Cardiac muscle cell (in vitro differentiated cells and primary cell): ENCODE results near the gene CYGB. TPM values are rescaled to one million over a fixed set of nuclear protein-coding genes. Genes with fewer than 3 reads are reported as not detected.

Experiments
- DNase-seq, 2 donors: peaks; one replicate each; pipeline versions ENCODE4 v3.0.0 to v3.0.0-alpha.2; 2010 to 2017; ENCODE audit warnings: low read depth in 1 of 2, low spot score in 1 of 2
- H3K27ac ChIP-seq: fragments of 200-600 bp; sonication (generic); 2 replicates; pipeline ENCODE4 v1.5.1; 2016
- H3K27me3 ChIP-seq: fragments of 200-600 bp; sonication (generic); 2 replicates; pipeline ENCODE4 v1.6.0; 2016; ENCODE audit warnings: control low read depth
- H3K36me3 ChIP-seq: fragments of 200-600 bp; sonication (generic); 2 replicates; pipeline ENCODE4 v1.5.1; 2016; ENCODE audit warnings: control low read depth
- H3K4me1 ChIP-seq: fragments of 200-600 bp; sonication (generic); 2 replicates; pipeline ENCODE4 v1.8.1; 2017; ENCODE audit warnings: low read depth, mild to moderate bottlenecking, mixed run types
- H3K4me3 ChIP-seq: fragments of 200-600 bp; sonication (generic); 2 replicates; pipeline ENCODE4 v1.5.1; 2016; ENCODE audit warnings: mild to moderate bottlenecking
- H3K9me3 ChIP-seq: fragments of 200-600 bp; sonication (generic); 2 replicates; pipeline ENCODE4 v1.5.1; 2017; ENCODE audit warnings: low read depth, mild to moderate bottlenecking, control low read depth
- polyA plus RNA-seq: library from polyadenylated mRNA; unstranded; fragments of >200 nt; fragmentation: Nextera tagmentation; extraction: Ambion mirVana; gene quantifications from 2 replicates; pipeline ENCODE4 v1.2.1, GENCODE V29; 2016
- total RNA-seq: library from RNA; depleted of rRNA; stranded (reverse); fragments of >200 nt; gene quantifications from 2 replicates; pipeline ENCODE4 v1.2.3, GENCODE V29; 2016
- TF ChIP-seq, protein P1 (sequence below): IDR thresholded peaks from 2 replicates; pipeline ENCODE4 v1.5.1; 2012; ENCODE audit warnings: low read depth, mild to moderate bottlenecking, low read length

CYGB gene
- total and polyA plus RNA-seq, 2 experiments from 2014 or later: 7.4 to 11.9 TPM

DNA sequence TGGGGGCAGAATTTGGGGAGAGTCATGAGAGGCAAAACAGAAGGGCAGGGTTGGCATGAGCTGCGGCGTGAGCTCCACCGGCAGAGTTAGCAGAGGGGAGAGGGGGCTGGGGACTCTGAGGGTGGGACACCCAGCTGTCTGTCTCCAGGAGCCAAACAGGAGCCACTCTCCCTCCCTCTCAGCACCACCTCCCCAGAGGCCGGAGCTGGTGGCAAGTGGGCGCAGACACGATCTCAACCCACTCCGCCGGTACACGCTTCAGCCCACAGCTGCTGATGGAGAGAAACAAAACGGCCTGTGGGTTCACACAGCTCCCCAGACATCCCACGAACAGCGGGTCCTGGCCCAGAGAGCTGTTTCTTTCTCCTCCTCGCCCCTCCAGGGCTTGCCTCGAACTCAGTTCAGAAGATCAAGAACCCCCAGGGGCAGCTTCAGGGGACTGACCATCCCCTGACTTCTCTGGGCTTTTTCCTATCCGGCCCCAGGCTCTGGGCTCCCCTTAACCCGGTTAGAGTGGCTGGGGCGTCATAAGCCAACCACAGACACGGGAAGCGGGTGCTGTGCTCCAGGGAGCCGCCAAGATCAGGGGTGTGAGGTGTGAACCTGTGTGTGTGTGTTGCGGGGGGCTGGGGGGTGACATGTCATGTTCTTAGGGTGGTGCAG lies 43.9 kb downstream of the CYGB start:
- no peaks in the 10 kb centered on the region for H3K36me3 ChIP-seq
- H3K4me1 ChIP-seq: peaks cover 9% of the 10 kb centered on the region
- H3K27ac ChIP-seq: no peak overlapping the region
- H3K9me3 ChIP-seq: no peaks in the 10 kb centered on the region
- H3K4me3 ChIP-seq: no peak overlapping the region
- TF ChIP-seq, protein P1, sequence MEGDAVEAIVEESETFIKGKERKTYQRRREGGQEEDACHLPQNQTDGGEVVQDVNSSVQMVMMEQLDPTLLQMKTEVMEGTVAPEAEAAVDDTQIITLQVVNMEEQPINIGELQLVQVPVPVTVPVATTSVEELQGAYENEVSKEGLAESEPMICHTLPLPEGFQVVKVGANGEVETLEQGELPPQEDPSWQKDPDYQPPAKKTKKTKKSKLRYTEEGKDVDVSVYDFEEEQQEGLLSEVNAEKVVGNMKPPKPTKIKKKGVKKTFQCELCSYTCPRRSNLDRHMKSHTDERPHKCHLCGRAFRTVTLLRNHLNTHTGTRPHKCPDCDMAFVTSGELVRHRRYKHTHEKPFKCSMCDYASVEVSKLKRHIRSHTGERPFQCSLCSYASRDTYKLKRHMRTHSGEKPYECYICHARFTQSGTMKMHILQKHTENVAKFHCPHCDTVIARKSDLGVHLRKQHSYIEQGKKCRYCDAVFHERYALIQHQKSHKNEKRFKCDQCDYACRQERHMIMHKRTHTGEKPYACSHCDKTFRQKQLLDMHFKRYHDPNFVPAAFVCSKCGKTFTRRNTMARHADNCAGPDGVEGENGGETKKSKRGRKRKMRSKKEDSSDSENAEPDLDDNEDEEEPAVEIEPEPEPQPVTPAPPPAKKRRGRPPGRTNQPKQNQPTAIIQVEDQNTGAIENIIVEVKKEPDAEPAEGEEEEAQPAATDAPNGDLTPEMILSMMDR: no peak
- H3K27me3 ChIP-seq: no peaks in the 10 kb centered on the region
- no peak for DNase-seq

DNA sequence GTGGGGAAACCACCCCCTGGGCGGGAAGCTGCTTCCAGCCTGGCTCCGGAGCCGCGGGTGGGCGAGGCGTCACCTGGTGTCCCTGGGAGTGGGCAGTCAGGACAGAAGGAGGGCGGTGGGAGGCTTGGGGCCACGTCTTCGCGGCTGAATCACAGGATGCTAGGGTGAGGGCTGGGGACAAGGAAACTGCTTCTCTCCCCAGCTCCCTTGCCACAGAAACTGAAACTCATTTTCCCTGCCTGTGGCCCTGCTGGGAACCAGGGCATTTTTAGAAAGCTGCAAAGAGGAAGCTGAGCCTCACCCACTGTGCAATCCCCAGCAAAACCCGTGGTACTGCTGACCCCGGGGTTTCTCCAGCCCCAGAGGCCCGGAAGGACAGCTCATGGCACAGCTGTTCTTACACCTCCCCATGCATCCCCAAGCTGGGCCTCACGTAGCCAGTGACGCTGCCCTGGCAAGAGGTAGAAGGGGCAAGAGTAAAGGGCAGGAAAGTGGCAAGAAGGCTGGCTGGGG lies 44.5 kb downstream of the CYGB start:
- Histone ChIP-seq H3K4me1 (peaks cover 3% of the 10 kb centered on the region), H3K27me3 (no peaks in the 10 kb centered on the region), H3K27ac (no peak overlapping the region), H3K36me3 (no peaks in the 10 kb centered on the region), H3K4me3 (no peak overlapping the region), H3K9me3 (no peaks in the 10 kb centered on the region)
- peak in 1 of 2 donors; percentile 80 for DNase-seq
- TF ChIP-seq, protein P1: no peak

DNA sequence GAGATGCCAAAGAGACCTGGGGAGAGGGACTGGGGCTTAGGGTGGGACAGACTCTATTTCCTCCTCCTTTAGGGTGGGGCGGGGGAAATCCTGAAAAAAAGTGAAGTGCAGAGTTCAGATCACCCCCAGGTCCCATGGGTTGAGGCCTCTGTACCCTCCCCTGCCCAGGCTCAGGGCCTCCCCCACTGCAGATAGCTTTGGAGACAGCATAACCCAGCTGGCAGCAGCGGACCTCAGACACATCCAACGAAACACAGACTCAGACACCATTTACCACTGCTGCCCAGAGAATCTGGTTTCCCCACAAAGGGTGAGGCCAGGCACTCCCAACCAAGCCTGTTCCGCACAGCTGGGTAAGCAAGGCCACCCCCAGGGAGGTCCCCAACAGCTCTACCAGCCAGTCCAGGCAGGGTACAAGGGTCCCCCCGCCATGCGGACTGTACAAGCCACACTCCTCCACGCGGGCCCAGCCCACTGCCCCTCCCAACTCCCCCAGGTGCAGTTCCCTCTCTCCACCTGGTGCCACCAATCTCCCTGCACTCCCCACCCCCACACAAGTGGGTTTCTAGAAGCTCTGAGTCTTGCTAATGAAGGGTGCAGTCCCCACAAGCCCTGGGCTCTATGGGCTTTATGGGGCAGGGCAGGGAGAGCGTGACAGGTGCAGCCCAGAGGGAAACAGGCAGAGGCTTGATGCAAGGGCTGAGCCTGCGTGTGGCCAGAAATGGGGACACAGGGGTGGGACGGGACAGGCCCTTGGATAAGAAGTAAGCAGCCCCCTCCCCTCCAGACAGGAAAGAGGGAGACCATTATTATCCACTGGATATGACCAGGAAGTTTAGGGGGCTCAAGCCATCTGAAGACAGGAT lies 45.2 kb downstream of the CYGB start:
- DNase-seq: no peak
- H3K27me3 ChIP-seq: no peaks in the 10 kb centered on the region
- no peaks in the 10 kb centered on the region for H3K36me3 ChIP-seq
- H3K4me3 ChIP-seq: no peak overlapping the region
- H3K4me1 ChIP-seq: no peaks in the 10 kb centered on the region
- H3K9me3 ChIP-seq: no peaks in the 10 kb centered on the region
- H3K27ac ChIP-seq: no peak overlapping the region
- TF ChIP-seq, protein P1: no peak

DNA sequence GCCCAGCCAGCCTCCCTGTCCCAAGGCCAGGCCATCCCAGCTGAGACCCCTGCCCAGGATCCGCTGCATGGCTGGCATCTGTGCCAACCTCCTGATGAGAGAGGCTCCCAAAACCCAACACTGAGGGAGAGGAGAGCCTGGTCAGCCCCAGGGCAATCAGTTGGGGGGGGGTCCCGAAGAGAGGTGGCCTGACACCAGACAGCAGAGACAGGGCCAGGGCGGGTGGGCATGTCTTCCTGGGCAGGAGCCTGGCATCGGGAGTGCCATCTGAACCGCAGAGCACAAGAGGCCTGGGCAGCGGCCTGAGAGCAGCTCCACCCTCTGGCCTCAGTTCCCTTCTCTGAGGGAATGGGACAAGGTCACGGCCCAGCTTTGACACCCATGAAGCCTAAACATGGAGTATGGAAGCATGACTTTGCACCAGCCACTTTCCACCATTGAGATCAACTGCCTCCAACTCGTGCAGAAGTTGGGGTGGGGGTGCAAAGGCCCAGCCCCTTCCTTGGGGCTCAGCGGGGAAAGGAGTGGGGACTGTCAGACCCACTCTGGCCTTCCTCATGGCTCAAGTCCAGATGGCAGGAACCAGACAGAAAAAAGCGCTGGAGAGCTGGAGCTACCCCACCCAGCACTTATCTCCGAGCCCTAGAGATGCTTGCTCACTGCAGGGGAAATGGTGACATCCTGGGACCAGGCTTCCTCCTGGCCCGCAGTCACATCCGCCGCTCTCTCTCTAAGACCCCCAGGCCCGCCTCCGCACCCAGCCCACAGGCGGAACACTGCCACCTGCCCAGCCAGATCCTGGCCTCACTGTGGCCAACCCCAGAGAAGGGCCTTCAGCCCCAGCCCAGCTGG lies 46.0 kb downstream of the CYGB start:
- H3K4me3 ChIP-seq: no peak overlapping the region
- H3K4me1 ChIP-seq: no peaks in the 10 kb centered on the region
- H3K36me3 ChIP-seq: no peaks in the 10 kb centered on the region
- H3K27me3 ChIP-seq: no peaks in the 10 kb centered on the region
- no peak overlapping the region for H3K27ac ChIP-seq
- TF ChIP-seq, protein P1: no peak
- no peaks in the 10 kb centered on the region for H3K9me3 ChIP-seq
- no peak for DNase-seq

DNA sequence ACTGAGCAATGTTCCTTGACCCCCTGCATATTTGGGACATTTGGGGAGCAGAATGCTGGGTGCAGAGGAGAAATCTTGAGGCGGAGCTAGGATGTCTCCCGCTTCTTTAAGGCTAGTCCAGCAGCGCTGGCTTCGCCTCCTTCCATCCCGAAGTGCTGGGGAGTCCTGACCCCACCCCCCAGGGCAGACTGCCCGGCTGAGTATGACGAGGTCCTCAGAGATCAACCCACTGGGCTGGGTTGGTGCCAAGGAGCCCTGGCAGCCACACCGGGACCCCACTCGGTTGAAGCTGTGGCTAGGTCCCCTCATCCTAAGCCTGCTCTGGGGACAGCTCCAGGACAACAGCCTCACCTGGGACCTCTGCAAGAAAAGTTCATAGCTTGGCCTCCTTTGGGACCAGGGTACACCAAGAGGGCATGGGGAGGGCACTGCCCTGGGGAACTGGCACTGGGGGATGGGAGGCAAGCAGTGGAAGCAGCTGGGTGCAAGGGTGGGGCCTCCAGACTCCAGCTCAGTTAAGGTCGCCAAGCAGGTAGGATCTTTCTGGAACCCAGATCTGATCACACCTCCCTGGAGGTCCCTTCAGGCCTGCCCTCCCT lies 47.3 kb downstream of the CYGB start:
- no peak overlapping the region for H3K27ac ChIP-seq
- no peaks in the 10 kb centered on the region for H3K9me3 ChIP-seq
- TF ChIP-seq, protein P1: no peak
- DNase-seq: no peak
- no peak overlapping the region for H3K4me3 ChIP-seq
- H3K4me1 ChIP-seq: no peaks in the 10 kb centered on the region
- no peaks in the 10 kb centered on the region for H3K27me3 ChIP-seq
- H3K36me3 ChIP-seq: no peaks in the 10 kb centered on the region
